ENCODE measurements around the gene NPW. TPM values are rescaled to one million over a fixed set of nuclear protein-coding genes. Genes with fewer than 3 reads are reported as not detected.

Gene NPW
- total RNA-seq, 1 donor from 2014 or later: 4.2 TPM

DNA sequence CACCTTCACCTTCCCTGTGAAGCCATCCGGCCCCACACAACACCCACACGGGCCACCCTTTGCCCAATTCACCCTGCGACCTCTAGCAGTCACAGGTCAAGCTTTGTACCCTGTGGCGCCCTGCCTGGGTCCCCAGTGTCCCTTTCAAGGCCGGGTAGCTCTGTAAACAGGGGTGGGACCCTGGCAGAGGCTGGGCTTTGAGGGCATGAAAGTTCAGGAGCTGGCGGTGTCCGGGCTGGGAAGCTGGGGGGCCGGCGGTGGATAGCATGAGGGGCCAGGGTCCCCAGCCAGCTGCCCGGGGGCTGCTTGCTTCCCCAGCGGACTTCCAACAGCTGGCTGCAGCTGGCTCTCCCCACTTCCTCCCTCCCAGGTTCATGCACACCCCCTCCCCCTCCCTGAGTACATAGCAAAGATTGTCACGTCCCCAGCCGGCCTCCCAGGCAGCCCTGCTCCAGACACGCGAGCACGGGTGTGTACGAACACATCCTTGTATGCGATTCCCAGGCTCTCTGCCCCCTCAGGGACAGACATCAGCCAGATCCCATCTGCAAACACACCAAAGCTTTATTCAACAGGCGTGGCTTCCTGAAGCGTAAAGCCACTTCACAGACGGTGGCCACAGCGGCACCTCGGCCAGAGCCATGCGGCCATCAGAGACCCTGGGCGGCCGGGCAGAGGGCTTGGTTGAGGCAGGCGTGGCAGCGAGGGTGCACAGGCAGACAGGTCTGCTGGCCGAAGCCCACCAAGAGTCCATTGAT is 19.9 kb downstream of the NPW start:
- no peak overlapping the region for H3K4me3 Mint-ChIP-seq (ENCODE audit: low read depth)
- no peaks in the 10 kb centered on the region for H3K9me3 Mint-ChIP-seq
- peaks cover 4% of the 10 kb centered on the region for H3K36me3 Mint-ChIP-seq (ENCODE audit: low read depth)
- H3K27ac Mint-ChIP-seq: no peak overlapping the region
- intact Hi-C loops (cut with micrococcal nuclease): no loop called here
- no peak for DNase-seq (ENCODE audit: low spot score)
- no peaks in the 10 kb centered on the region for H3K27me3 Mint-ChIP-seq (ENCODE audit: low read depth)
- no peaks in the 10 kb centered on the region for H3K4me1 Mint-ChIP-seq (ENCODE audit: low read depth)

DNA sequence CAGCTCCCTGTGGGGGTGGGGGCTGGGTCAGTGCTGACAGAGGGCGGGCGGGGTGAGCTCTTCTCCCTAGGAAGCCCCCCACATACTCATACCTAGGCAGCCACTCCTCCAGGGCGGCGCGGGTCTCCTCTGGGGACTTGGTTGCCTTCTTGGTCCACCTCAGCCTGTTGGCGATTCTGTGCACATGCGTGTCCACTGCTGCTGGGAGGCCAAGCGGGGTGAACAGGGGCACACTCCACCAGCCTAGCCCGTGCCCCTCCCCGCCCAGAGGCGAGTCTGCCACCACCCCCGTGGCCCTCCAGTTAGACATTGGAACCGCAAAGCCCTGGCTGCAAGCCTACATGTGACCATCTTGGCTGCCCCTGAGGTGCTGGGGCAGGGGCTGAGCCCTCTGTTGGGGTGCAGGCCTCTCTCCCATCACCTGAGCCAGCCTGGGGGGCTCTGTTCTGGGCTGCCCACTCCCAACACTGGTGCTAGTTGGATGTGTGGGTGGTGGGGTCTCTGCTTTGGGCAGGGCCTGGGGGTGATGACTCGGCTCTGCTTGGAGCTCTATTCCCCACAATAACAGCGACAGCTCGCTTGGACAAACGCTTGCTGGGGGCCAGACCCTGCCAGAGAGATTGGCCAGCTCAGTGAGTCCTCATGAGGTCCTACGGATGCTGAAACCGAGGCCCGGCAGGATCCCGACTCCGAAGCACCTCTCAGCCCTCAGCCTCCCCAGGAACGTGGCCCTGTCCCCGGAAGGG is 20.6 kb downstream of the NPW start:
- Mint-ChIP-seq H3K36me3 (ENCODE audit: low read depth) (peaks cover 4% of the 10 kb centered on the region), H3K9me3 (no peaks in the 10 kb centered on the region), H3K4me3 (ENCODE audit: low read depth) (no peak overlapping the region), H3K27ac (no peak overlapping the region), H3K27me3 (ENCODE audit: low read depth) (no peaks in the 10 kb centered on the region), H3K4me1 (ENCODE audit: low read depth) (no peaks in the 10 kb centered on the region)
- no peak for DNase-seq (ENCODE audit: low spot score)
- intact Hi-C loops (cut with micrococcal nuclease): no loop called here

DNA sequence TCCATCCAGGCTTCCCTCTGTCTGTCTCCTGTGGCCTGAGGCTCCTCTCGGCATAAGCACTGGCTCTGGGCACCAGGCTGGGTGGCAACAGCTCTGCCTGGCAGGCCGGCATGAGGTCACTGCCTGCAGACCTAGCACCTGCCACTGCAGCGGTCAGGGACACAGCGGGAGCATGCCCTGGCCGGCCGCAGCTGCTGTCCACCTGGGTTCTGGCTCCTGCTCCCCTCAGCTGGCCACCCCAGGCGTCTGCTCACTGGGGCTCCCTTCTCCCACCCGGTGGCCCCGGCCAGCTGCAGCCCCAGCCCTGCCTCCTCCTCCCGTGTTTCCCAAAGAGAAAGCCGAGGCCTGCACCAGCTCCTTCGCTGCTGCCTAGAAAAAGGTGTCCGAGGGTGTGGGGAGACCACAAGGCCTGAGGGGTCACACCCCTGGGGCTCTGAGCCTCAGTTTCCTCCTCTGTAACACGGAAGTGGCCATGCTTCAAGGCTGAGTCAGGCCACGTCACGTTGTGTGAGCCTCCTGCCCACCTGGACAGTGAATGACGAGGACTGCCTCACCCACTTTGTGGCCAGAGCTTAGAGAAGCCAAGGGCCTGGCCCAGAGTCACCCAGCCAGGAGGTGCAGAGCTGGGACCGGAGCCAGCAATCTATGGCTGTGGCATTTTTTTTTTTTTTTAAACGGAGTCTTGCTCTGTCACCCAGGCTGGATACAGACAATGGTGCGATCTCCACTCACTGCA is 21.4 kb downstream of the NPW start:
- DNase-seq (ENCODE audit: low spot score): no peak
- Mint-ChIP-seq H3K36me3 (ENCODE audit: low read depth) (peaks cover 4% of the 10 kb centered on the region), H3K27ac (no peak overlapping the region), H3K4me3 (ENCODE audit: low read depth) (no peak overlapping the region), H3K4me1 (ENCODE audit: low read depth) (no peaks in the 10 kb centered on the region), H3K9me3 (no peaks in the 10 kb centered on the region), H3K27me3 (ENCODE audit: low read depth) (no peaks in the 10 kb centered on the region)
- intact Hi-C loops (cut with micrococcal nuclease): no loop called here

DNA sequence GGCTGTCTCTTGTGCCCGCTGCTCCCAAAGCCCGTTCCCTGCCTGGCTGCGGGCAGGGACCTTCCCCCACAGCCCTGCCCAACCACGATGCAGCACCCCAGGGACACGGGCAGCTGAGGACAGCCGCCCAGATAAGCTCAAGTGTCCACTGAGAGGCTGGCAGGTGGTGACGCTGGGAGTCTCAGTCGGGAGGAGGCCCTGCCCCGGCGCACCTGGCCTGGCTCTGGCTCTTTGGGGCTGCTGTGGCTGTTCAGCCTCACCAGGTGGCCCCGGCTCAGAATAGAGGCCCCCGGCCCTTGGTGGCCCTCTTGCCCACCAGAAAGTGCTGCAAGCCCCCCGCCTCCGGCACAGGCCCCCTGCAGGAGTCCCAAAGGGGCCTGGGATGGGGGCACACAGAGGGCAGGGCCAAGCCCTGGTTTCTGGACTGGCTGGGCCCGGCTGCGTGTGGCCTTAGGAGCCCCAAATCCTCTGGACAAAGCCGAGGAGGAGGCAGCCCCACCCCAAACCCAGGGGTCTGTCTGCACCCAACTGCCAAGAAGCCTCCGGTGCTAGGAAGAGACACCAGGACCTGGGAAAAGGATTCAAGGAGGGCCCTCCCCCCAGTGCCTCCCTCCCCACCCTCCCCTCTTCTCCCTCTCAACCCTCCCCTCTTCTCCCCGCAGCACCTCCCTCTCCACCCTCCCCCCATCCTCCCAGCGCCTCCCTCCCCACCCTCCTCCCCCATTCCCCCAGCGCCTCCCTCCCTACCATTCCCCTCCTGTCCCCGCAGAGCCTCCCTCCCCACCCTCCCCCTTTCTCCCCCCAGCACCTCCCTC is 22.8 kb downstream of the NPW start:
- H3K4me3 Mint-ChIP-seq (ENCODE audit: low read depth): no peak overlapping the region
- intact Hi-C loops (cut with micrococcal nuclease): no loop called here
- H3K4me1 Mint-ChIP-seq (ENCODE audit: low read depth): peaks cover 5% of the 10 kb centered on the region
- H3K27ac Mint-ChIP-seq: no peak overlapping the region
- H3K27me3 Mint-ChIP-seq (ENCODE audit: low read depth): no peaks in the 10 kb centered on the region
- DNase-seq (ENCODE audit: low spot score): no peak
- peaks cover 4% of the 10 kb centered on the region for H3K36me3 Mint-ChIP-seq (ENCODE audit: low read depth)
- H3K9me3 Mint-ChIP-seq: no peaks in the 10 kb centered on the region

DNA sequence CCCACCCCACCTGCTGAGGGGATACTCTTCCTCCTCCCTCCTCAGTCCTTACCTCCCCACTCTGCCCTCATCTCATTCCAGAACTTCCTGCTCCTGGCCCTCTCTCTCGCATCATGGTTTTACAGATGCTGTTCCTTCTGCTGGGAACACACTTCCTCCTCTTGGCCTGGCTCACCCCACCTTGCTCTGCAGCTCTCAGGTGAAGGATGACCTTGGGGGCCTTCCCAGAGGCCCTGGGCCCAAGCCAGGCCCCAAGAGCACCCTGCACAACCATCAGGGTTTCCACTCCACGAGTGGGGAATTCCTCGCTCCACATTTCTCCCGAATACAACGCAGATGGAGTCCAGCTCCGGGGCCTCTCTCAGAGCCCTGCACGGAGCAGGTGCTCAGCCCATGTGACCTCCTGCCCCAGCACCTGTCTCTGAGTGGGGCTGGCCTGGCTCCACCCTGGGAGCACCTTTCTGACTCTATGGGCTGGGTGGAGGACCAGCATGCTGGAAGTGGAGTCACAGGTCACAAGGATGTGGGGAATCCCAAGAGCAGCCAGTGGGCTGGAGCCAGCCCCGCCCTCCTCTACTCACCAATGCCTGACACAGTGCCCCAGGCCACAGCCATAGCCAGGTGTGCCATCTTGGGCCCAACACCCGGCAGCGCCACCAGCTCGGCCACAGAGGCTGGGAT is 23.5 kb downstream of the NPW start:
- intact Hi-C loops (cut with micrococcal nuclease): no loop called here
- H3K27ac Mint-ChIP-seq: no peak overlapping the region

DNA sequence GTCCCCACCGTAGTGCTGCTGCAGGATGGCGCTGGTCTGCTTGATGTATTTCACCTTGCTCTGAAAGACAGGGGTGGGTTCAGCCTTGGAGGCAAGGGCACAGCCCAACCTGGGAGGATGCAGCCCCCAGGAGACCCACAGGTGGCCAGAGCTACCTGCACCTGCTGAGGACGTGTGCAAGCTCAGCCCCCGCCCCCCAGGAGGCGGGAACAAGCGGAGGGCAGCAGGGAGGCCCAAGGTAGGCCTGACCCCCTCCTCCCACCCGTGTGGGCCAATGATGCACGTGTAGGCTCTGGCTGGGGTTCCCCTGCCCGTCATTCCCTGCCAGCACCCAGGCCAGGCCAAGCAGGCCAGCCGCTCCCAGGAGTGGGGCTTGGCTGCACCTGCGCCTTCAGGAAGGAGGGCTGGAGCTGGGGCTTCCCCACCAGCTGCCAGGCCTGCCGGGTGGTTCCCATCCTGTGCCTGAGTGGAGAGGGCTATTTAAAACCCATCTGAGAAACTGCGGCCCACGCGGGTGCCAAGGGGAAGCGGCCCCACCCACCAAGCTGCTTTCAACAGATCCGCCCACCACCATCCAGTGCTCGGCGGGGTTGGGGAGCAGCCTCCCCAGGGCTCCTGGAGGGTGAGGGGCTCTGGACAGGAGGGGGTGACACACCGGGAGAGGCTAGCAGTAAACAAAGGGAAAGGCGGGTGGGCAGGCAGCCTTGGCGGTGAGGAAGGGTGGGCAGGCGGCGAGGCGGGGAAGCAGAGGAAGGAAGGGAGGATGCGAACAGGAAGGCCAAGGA is 24.3 kb downstream of the NPW start:
- no peak for DNase-seq (ENCODE audit: low spot score)
- H3K36me3 Mint-ChIP-seq (ENCODE audit: low read depth): peaks cover 4% of the 10 kb centered on the region
- no peak overlapping the region for H3K27ac Mint-ChIP-seq
- H3K4me3 Mint-ChIP-seq (ENCODE audit: low read depth): no peak overlapping the region
- H3K9me3 Mint-ChIP-seq: no peaks in the 10 kb centered on the region
- no peaks in the 10 kb centered on the region for H3K27me3 Mint-ChIP-seq (ENCODE audit: low read depth)
- intact Hi-C loops (cut with micrococcal nuclease): no loop called here
- H3K4me1 Mint-ChIP-seq (ENCODE audit: low read depth): peaks cover 10% of the 10 kb centered on the region

More for the DNA sequence above, 23.5 kb downstream of the NPW start:
- no peaks in the 10 kb centered on the region for H3K27me3 Mint-ChIP-seq (ENCODE audit: low read depth)
- H3K4me3 Mint-ChIP-seq (ENCODE audit: low read depth): no peak overlapping the region
- H3K9me3 Mint-ChIP-seq: no peaks in the 10 kb centered on the region
- peaks cover 4% of the 10 kb centered on the region for H3K36me3 Mint-ChIP-seq (ENCODE audit: low read depth)
- peaks cover 5% of the 10 kb centered on the region for H3K4me1 Mint-ChIP-seq (ENCODE audit: low read depth)
- no peak for DNase-seq (ENCODE audit: low spot score)

DNA sequence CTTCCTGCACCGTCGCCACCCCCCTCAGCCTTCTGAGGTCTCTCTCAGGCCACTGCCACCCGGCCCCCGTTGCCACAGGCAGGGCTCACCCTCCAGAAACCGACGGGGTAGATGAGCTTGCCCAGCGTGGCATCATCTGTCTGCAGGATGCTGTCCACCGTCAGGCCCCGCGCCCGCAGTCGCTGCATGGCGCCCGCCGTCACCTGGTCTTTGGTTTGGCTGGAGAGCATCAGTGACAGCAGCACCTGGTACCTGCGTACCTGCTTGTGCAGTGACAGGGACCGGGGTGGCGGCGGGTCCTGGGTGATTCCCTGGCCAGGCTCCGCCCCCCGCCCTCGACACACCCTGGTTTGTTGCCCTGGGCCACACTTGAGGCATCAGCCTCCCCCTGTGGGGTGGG is 25.0 kb downstream of the NPW start:
- Mint-ChIP-seq H3K36me3 (ENCODE audit: low read depth) (peaks cover 4% of the 10 kb centered on the region), H3K27ac (no peak overlapping the region), H3K4me1 (ENCODE audit: low read depth) (peaks cover 10% of the 10 kb centered on the region), H3K4me3 (ENCODE audit: low read depth) (no peak overlapping the region), H3K9me3 (no peaks in the 10 kb centered on the region), H3K27me3 (ENCODE audit: low read depth) (no peaks in the 10 kb centered on the region)
- intact Hi-C loops (cut with micrococcal nuclease): no loop called here
- no peak for DNase-seq (ENCODE audit: low spot score)

DNA sequence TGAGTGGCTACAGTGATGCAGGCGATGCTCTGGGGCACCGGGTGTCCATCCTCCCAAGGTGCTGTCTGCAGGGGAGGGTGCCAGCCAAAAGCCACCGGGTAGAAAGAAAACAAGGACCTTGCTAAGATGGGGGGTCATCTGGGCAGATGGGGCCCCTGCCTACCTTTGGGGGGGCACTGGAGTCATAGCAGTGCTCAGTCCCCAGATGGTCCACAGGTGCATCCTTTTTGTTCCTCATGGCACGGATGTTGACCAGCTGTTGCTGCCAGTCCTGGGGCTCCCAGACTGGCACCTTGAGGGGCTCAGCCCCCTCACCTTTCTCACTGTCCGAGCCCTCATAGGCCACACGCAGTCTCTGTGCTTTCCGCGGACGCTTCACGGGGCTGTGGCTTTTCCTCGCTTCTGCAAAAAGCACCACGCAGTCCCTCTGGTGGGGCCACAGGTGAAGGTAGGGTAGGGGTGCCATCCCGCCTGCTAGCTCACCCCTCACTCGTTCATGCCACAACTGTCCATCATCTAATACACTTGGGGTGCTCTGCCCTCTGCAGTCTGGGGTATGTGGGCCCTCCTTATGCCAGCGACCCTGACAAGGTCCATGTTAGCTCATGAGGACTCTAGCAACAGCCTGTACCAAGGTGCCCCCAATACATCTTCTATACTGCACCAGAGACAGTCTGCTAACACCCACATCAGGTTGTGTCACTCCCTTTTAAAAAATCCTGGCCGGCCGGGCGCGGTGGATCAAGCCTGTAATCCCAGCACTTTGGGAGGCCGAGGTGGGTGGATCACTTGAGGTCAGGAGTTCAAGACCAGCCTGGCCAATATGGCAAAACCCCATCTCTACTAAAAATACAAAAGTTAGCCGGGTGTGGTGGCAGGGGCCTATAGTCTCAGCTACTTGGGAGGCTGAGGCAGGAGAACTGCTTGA is 26.6 kb downstream of the NPW start:
- no peak for DNase-seq (ENCODE audit: low spot score)
- H3K27me3 Mint-ChIP-seq (ENCODE audit: low read depth): no peaks in the 10 kb centered on the region
- intact Hi-C loops (cut with micrococcal nuclease): loop anchor here (5.0 kb wide), 1 partner anchor 39 kb away; the partner anchor contains the start of gene ZNF598
- H3K4me3 Mint-ChIP-seq (ENCODE audit: low read depth): peak overlapping the region; percentile 94
- peaks cover 9% of the 10 kb centered on the region for H3K36me3 Mint-ChIP-seq (ENCODE audit: low read depth)
- no peak overlapping the region for H3K27ac Mint-ChIP-seq
- no peaks in the 10 kb centered on the region for H3K9me3 Mint-ChIP-seq
- H3K4me1 Mint-ChIP-seq (ENCODE audit: low read depth): peaks cover 10% of the 10 kb centered on the region

DNA sequence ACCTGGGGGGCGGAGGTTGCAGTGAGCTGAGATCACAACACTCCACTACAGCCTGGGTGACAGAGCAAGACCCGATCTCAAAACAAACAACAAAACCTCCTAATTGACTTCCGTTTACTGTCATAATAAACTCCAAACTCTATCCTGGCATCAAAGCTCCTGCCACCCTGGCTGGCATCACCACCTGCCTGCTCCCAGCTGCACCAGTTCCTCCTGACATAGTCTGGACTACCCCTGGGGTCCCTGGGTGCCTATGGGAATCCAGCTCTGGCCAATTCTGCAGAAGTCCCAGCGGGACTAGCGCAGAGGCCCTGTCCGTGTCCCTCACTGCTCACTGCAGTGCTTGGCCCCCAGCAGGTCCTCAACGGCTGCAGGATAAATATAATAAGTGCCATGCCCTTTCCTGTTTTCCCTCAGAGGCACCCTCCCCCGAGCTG is 27.3 kb downstream of the NPW start:
- H3K4me1 Mint-ChIP-seq (ENCODE audit: low read depth): peaks cover 10% of the 10 kb centered on the region
- H3K9me3 Mint-ChIP-seq: no peaks in the 10 kb centered on the region
- H3K4me3 Mint-ChIP-seq (ENCODE audit: low read depth): peak overlapping the region; percentile 94
- H3K36me3 Mint-ChIP-seq (ENCODE audit: low read depth): peaks cover 11% of the 10 kb centered on the region
- intact Hi-C loops (cut with micrococcal nuclease): loop anchor here (5.0 kb wide), 1 partner anchor 40 kb away; the partner anchor contains the start of gene ZNF598
- H3K27ac Mint-ChIP-seq: peak overlapping the region; percentile 71
- no peaks in the 10 kb centered on the region for H3K27me3 Mint-ChIP-seq (ENCODE audit: low read depth)
- no peak for DNase-seq (ENCODE audit: low spot score)

DNA sequence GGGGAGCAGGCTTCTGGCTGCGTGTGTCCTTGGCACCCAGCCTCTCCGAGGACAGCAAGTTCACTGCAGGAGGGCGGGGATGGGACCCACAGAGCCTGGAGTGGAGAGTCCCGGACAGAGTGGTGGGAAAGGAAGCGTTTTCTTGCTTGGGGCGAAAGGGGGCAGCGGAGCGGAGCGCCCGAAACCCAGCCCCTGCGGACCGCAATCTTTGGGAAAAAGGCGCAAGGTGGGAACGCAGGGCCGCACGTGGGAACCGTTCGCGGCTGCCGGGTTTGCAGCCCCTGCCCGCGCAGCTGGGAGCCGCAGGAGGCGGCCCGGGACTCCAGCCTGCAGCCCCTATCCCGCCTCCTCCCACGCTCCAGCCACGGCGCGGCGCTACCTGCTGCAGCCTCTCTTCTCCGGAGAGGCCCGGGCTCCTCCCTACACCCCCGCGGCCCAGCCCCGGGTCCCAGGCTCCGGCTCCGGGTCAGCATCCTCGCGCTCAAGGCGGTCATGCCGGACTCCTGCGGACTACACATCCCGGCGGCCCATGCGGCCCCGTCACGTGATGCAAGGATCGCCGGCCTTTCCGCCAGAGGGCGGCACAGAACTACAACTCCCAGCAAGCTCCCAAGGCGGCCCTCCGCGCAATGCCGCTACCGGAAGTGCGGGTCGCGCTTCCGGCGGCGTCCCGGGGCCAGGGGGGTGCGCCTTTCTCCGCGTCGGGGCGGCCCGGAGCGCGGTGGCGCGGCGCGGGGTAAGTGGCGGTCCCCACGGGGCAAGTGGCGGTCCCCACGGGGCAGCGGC is 27.9 kb downstream of the NPW start, which contains the start of the genes NTHL1 and TSC2:
Gene NTHL1 (minus strand): TSS at position 505 of the 786 bp plus-strand sequence. CDS start 11 bp downstream, at position 494.
Gene TSC2 (plus strand): TSS at position 656 of the 786 bp plus-strand sequence. CDS start 631 bp downstream, outside the sequence.
- H3K27me3 Mint-ChIP-seq (ENCODE audit: low read depth): no peaks in the 10 kb centered on the region
- peak within 1 kb of the TSS; percentile 71 for H3K27ac Mint-ChIP-seq
- peak within 1 kb of the TSS; percentile 94 for H3K4me3 Mint-ChIP-seq (ENCODE audit: low read depth)
- peaks cover 11% of the 10 kb centered on the region for H3K36me3 Mint-ChIP-seq (ENCODE audit: low read depth)
- peak; percentile 94 for DNase-seq (ENCODE audit: low spot score)
- H3K9me3 Mint-ChIP-seq: no peaks in the 10 kb centered on the region
- intact Hi-C loops (cut with micrococcal nuclease): loop anchor here (5.0 kb wide), 1 partner anchor 40 kb away; the partner anchor contains the start of gene ZNF598
- H3K4me1 Mint-ChIP-seq (ENCODE audit: low read depth): peaks cover 10% of the 10 kb centered on the region
